NOMO-1 (cell line): ENCODE data around the gene DOP1B.
"Not testable (repeated sequence)": the region's sequence is repeated elsewhere in the genome, so short reads cannot be mapped to it uniquely, and the experiment has no call there.

Source experiments
- DNase-seq, 2 experiments: peaks; one replicate each; lab custom pipeline; 2025; ENCODE audit not compliant: unreplicated experiment in 2 of 2; lab: John Stamatoyannopoulos, UW

DOP1B gene

GRCh38 chr21:36132696-36133095, 23.9 kb upstream of the DOP1B start:
- DNase-seq, result no peak

GRCh38 chr21:36134803-36135390, 21.7 kb upstream of the DOP1B start, which contains the start of gene CBR3:
Gene CBR3, plus strand, starts transcription at chr21:36135079. Its CDS starts 114 bp downstream, at chr21:36135193.
- DNase-seq, result peak; percentile 15 to 28

DNA sequence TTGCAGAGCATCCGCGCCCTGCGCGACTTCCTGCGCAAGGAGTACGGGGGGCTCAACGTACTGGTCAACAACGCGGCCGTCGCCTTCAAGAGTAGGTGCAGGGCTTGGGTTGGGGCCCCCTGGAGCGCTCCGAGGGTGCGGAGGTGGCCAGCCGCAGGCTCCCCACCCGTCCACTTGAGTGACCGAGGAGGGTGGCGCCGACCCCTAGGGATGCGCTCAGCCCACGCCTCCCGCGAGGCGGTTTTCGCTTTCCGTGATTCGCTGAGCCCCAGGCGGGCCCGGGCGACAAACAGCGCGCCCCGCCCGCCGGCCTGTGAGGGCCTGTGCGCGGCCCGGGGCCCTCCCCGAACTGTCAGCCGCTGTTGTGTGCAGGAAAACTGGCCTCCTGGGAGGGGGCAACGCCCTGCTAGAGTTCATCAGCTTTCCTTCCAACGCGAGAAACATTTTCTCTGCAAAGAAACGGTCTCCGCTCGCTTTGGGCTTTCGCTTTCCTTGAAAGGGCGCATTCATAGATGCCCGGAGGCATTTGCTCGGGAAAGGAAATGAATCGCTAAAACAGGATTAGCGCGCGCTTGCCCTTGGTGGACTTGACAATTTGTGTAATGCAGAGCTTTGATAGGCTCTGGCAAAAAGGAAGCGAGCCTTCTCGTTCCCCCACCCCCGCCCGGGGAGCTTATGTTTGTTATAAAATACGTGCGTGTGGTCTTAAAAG, 21.1 kb upstream of the DOP1B start:
- DNase-seq, result peak; percentile 83

- DNase-seq, result not testable (repeated sequence)
These were observed 16.8 kb upstream of the DOP1B start for GRCh38 chr21:36139791-36140190.

DNA sequence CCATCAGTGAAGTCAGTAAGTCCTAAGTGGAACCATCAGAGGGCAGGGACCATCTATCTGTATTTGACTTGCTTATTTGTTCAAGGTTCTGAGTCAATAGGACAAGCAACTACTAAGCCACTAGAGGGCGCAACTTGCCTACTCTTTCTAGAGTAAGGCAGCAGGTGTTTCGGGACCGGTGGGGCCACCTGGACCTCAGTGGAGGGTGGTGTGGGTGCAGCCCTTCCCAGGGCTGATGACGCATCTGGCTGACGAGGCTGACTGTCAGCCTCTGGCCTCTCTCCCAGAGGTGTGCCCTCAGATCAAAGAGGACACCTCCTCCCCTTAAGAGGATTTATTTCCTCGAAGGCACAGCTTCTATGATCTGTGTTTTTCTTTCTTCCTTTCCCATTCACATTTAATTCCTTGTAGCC, 15.1 kb upstream of the DOP1B start:
- peak; percentile 44 to 87 for DNase-seq

- not testable (repeated sequence) for DNase-seq
These were observed 12.4 kb upstream of the DOP1B start for GRCh38 chr21:36144233-36144632.

- no peak for DNase-seq
These were observed 11.4 kb upstream of the DOP1B start for GRCh38 chr21:36145259-36145658.

- DNase-seq, result no peak
These were observed 8.7 kb upstream of the DOP1B start for GRCh38 chr21:36147911-36148310.

GRCh38 chr21:36148886-36149285, 7.7 kb upstream of the DOP1B start:
- no peak for DNase-seq

GRCh38 chr21:36149788-36150711, 6.6 kb upstream of the DOP1B start:
- peak; percentile 88 to 99 for DNase-seq

DNA sequence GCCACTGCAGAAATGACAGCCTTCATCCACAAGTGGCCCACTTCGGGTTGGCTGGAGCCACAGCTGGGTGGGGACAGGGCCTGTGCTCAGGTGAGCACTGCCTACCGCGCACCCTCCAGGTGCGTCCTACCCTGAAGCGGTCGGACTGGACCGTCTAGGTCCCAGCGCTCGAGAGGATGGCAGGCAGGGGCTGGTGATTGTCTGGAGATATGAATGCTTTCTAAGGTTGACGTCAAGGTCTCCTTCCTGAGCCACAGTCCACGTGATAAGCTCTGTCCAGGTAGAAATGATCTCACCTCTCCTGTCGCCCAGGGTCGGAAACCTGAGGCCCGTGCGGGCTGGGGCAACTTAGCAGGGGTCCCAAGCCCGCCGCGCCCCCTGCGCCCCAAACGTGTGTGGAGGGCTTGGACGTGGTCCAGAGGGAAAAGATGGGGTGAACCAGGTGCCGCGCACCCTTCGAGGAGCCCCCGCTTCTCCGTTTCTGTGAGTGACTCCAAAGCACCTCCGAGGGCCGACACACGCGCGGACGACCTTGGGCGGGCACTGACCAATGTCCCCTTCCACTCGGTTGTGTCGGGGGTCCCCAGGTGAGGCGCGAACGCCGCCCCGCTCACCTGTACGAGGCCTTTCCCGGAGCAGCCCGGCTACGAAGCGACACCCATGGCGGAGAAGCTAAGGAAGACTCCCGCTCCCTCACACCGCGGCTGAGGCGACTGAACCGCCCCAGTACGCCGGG, 853 bp upstream of the DOP1B start:
- no peak for DNase-seq

GRCh38 chr21:36156339-36156814, 247 bp upstream of the DOP1B start:
- peak; percentile 93 to 100 for DNase-seq

- DNase-seq, result peak; percentile 73 to 93
These were observed 2.8 kb downstream of the DOP1B start for GRCh38 chr21:36159356-36159921.

- no peak for DNase-seq
These were observed 4.2 kb downstream of the DOP1B start for GRCh38 chr21:36160850-36161178.

GRCh38 chr21:36162631-36163030, 6.0 kb downstream of the DOP1B start:
- no peak for DNase-seq

DNA sequence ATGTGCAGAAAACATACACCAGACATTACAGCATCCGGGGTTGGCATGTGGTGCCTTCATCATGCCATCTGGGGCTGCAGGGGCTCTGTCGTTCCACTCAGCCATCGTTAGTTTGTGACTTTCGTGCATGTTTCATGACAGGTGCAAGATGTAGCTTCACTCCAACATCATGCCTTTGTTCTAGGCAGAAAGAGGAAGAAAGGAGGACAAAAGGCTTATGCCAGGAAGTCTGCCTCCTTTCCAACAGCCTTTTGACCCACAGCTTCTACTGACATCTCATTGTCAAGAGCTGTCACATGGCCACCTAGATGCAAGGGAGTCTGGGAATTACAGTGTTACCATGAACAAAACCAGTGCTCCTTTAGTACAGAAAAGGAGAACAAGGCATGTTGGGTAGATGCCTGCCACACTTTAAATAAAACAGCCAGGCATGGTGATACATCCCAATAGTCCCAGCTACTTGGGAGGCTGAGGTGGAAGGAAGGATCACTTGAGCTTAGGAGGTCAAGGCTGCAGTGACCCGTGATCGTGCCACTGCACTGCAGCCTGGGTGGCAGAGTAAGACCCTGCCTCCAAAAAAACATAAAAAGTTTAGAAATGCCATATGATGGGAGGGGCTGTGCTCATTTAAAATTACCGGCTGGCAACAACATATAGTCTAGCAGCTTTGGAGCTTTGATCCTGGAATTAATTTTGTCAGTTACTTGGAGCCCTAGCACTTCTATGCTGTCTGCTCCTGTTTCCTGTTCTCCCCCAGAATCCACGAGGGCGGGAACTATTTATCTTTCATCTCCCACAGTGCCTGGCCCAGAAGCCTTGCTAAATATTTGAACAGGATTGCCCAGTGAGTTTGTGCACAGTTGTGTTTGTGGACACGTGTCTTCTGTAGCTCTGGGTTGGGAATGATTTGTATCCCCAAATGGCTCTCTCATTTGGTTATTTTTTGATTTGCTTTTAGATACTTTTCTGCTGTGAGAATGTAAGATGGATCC, 7.4 kb downstream of the DOP1B start:
- peak; percentile 25 to 37 for DNase-seq

- DNase-seq, result no peak
These were observed 8.7 kb downstream of the DOP1B start for GRCh38 chr21:36165356-36165755.

- no peak for DNase-seq
These were observed 10.1 kb downstream of the DOP1B start for GRCh38 chr21:36166705-36167104.

DNA sequence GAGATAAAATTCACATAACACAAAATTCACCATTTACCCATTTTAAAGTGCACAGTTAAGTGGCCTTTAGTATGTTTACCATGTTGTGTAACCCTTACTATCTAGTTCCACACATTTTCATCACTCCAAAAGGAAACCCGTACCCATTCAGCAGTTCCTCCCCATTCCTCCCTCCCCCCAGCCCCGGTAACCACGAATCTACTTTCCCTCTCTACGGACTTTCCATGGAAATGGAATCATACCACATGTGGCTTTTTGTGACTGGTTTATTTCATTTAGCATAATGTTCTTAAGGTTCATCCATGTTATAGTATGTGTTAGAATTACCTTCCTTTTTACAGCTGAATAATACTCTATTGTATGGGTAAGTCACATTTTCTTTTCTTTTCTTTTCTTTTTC, 10.9 kb downstream of the DOP1B start:
- DNase-seq, result no peak
